Endothelial cell (in vitro differentiated cells): ENCODE data around the gene PER3. TPM values are rescaled to one million over a fixed set of nuclear protein-coding genes. Genes with fewer than 3 reads are reported as not detected.
A peak's percentile ranks its signal among the peaks of the same experiment; 100 is the strongest.

Experiments
- DNase-seq: peaks from one replicate; pipeline ENCODE4 v3.0.0; 2021; ENCODE audit warnings: low spot score
- H3K27ac Mint-ChIP-seq: one replicate; pipeline ENCODE4 v1.8.0; 2021; ENCODE audit warnings: mixed read lengths, inconsistent platforms; ENCODE audit not compliant: unreplicated experiment
- H3K27me3 Mint-ChIP-seq: one replicate; pipeline ENCODE4 v1.8.0; 2021; ENCODE audit warnings: mild to moderate bottlenecking, moderate library complexity, mixed read lengths, inconsistent platforms; ENCODE audit not compliant: unreplicated experiment
- H3K36me3 Mint-ChIP-seq: one replicate; pipeline ENCODE4 v1.8.0; 2021; ENCODE audit warnings: mild to moderate bottlenecking, low read depth, mixed read lengths, inconsistent platforms; ENCODE audit not compliant: unreplicated experiment
- H3K4me1 Mint-ChIP-seq: one replicate; pipeline ENCODE4 v1.8.0; 2021; ENCODE audit warnings: mild to moderate bottlenecking, mixed read lengths, inconsistent platforms; ENCODE audit not compliant: unreplicated experiment
- H3K4me3 Mint-ChIP-seq: one replicate; pipeline ENCODE4 v1.8.0; 2021; ENCODE audit warnings: mild to moderate bottlenecking, mixed read lengths, inconsistent platforms; ENCODE audit not compliant: unreplicated experiment
- H3K9me3 Mint-ChIP-seq: one replicate; pipeline ENCODE4 v1.8.0; 2021; ENCODE audit warnings: mixed read lengths, inconsistent platforms; ENCODE audit not compliant: unreplicated experiment
- total RNA-seq: library from RNA; stranded (reverse); fragmentation: NEBNext Ultra II Directional; extraction: Animal tissue kit (Norgen Biotek cat#: 25700); gene quantifications from one replicate; pipeline ENCODE4 v1.2.1, GENCODE V29; 2021; ENCODE audit not compliant: unreplicated experiment
- TF ChIP-seq, protein P1 (sequence below): fragments of 200-600 bp; sonication (generic); IDR thresholded peaks from one replicate; pipeline ENCODE4 v1.5.0; 2021; ENCODE audit warnings: antibody characterized with exemption; ENCODE audit not compliant: unreplicated experiment

The PER3 gene
- total RNA-seq, 1 donor from 2014 or later, result 2.8 TPM

DNA sequence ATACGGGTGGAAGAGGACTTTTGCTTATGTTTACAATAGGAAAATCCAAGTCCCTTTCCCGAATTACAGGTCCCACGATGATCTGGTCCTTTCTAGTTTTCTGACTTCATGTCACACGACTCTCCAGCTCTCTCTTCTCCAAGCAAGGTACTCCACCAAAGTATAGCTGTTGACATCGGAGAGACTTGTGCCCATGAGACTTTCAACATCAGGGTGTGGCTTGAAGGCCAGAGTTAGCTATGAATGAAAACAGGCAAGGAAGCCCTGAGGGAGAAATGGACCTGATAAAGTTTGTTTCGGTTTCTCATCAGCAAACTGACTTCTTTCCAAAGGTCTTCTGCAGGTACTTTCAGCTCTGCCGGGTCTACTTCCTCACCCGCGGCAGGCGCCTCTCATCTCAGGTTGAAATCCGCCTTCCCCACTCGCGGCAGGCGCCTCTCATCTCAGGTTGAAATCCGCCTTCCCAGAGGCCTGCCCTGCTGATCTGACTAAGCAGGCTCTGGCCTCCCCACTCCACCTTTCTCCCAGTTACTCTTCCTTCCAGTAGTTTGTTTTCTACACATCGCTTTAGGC lies 2.1 kb upstream of the PER3 start:
- Mint-ChIP-seq H3K4me3 (no peak overlapping the region), H3K36me3 (peaks cover 22% of the 10 kb centered on the region), H3K27me3 (peaks cover 3% of the 10 kb centered on the region), H3K4me1 (no peaks in the 10 kb centered on the region), H3K9me3 (no peaks in the 10 kb centered on the region), H3K27ac (no peak overlapping the region)
- DNase-seq, result no peak
- TF ChIP-seq, protein P1, sequence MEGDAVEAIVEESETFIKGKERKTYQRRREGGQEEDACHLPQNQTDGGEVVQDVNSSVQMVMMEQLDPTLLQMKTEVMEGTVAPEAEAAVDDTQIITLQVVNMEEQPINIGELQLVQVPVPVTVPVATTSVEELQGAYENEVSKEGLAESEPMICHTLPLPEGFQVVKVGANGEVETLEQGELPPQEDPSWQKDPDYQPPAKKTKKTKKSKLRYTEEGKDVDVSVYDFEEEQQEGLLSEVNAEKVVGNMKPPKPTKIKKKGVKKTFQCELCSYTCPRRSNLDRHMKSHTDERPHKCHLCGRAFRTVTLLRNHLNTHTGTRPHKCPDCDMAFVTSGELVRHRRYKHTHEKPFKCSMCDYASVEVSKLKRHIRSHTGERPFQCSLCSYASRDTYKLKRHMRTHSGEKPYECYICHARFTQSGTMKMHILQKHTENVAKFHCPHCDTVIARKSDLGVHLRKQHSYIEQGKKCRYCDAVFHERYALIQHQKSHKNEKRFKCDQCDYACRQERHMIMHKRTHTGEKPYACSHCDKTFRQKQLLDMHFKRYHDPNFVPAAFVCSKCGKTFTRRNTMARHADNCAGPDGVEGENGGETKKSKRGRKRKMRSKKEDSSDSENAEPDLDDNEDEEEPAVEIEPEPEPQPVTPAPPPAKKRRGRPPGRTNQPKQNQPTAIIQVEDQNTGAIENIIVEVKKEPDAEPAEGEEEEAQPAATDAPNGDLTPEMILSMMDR, result no peak

DNA sequence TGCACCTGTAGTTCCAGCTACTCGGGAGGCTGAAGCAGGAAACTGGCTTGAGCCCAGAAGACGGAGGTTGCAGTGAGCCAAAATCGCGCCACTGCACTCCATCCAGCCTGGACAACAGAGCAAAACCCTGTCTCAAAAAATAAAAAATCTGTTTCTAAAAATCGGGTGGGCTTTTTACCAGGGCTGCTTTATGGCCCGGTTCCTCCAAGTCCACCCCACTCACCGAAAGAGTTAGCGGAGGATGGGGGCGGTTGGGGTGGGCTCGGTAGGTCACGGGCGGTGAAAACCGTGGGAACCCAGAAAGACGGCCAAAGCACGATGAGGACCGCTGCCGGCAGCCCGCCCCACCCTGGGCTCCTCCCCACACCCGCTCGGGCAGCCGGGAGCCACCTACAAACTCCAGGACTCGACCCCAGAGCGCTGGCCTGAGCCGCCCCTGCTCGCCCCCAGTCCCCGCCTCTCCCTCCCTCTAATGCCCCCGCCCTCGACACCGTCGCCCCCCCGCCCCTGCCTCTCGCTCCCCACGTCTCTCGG lies 846 bp upstream of the PER3 start:
- Mint-ChIP-seq H3K27me3 (peaks cover 3% of the 10 kb centered on the region), H3K27ac (no peak overlapping the region), H3K4me1 (no peaks in the 10 kb centered on the region), H3K9me3 (no peaks in the 10 kb centered on the region), H3K36me3 (peaks cover 22% of the 10 kb centered on the region), H3K4me3 (peak overlapping the region; percentile 47)
- TF ChIP-seq, protein P1, result no peak
- DNase-seq, result peak; percentile 61

DNA sequence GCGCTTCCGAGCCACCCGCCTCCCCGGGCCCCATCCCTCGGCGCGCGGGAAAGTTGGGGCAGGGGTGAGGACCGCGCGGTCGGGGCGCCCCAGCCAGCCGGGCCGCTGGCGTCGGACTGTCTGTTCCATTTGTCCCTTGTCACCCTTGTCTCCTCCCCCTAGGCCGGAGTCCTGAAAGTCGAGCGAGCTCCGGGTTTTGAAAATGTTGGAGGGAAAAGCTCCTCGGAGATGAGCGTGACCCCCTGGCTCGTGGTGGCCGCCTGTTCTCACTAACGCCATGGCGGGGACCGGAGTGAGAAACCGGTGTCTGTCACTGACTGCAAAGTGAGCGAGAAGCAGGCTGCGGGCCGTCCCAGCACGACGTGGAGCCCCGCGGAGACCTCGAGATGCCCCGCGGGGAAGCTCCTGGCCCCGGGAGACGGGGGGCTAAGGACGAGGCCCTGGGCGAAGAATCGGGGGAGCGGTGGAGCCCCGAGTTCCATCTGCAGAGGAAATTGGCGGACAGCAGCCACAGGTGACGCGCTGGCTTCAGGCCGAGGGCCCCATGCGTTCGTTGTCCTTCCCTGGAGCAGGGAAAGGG lies 491 bp downstream of the PER3 start:
- Mint-ChIP-seq H3K27ac (no peak overlapping the region), H3K4me1 (no peaks in the 10 kb centered on the region), H3K9me3 (no peaks in the 10 kb centered on the region), H3K4me3 (peak overlapping the region; percentile 39), H3K36me3 (peaks cover 24% of the 10 kb centered on the region), H3K27me3 (peaks cover 3% of the 10 kb centered on the region)
- TF ChIP-seq, protein P1, result no peak
- no peak for DNase-seq

- H3K4me1 Mint-ChIP-seq, result no peaks in the 10 kb centered on the region
- peaks cover 3% of the 10 kb centered on the region for H3K27me3 Mint-ChIP-seq
- no peaks in the 10 kb centered on the region for H3K9me3 Mint-ChIP-seq
- peaks cover 26% of the 10 kb centered on the region for H3K36me3 Mint-ChIP-seq
- TF ChIP-seq, protein P1, result no peak
- peak overlapping the region; percentile 34 for H3K27ac Mint-ChIP-seq
- DNase-seq, result no peak
- H3K4me3 Mint-ChIP-seq, result peak overlapping the region; percentile 39
These were observed 1.0 kb downstream of the PER3 start for GRCh38 chr1:7785108-7785507.

GRCh38 chr1:7786795-7787194 lies 2.7 kb downstream of the PER3 start:
- Mint-ChIP-seq H3K4me1 (no peaks in the 10 kb centered on the region), H3K27ac (no peak overlapping the region), H3K36me3 (peaks cover 27% of the 10 kb centered on the region)

More at GRCh38 chr1:7786795-7787194, 2.7 kb downstream of the PER3 start:
- H3K4me3 Mint-ChIP-seq, result no peak overlapping the region
- TF ChIP-seq, protein P1, result no peak
- H3K9me3 Mint-ChIP-seq, result peaks cover 5% of the 10 kb centered on the region
- peaks cover 2% of the 10 kb centered on the region for H3K27me3 Mint-ChIP-seq
- no peak for DNase-seq
